NT2/D1 (cell line): ENCODE data around the gene ZNF474.

ENCODE experiments used
- DNase-seq: peaks from one replicate; pipeline ENCODE4 v3.0.0-alpha.2; 2011; ENCODE audit warnings: low read depth, low spot score
- H3K27me3 ChIP-seq: 2 replicates; pipeline ENCODE4 v1.6.0; 2011; ENCODE audit warnings: mild to moderate bottlenecking; ENCODE audit not compliant: insufficient read length, insufficient read depth
- H3K36me3 ChIP-seq: 2 replicates; pipeline ENCODE4 v1.6.1; 2011; ENCODE audit warnings: mild to moderate bottlenecking, low read length, mixed read lengths; ENCODE audit not compliant: insufficient read depth, insufficient read length
- H3K4me1 ChIP-seq: 2 replicates; pipeline ENCODE4 v1.5.1; 2011; ENCODE audit not compliant: insufficient read depth, insufficient read length
- H3K4me3 ChIP-seq: 2 replicates; pipeline ENCODE4 v1.5.1; 2011; ENCODE audit warnings: low read depth; ENCODE audit not compliant: insufficient read length
- H3K9ac ChIP-seq: 2 replicates; pipeline ENCODE4 v1.6.0; 2011; ENCODE audit warnings: low read depth; ENCODE audit not compliant: insufficient read length
- H3K9me3 ChIP-seq: 2 replicates; pipeline ENCODE4 v1.5.1; 2011; ENCODE audit warnings: mild to moderate bottlenecking, low read length; ENCODE audit not compliant: insufficient read depth
- SUZ12 ChIP-seq: IDR thresholded peaks from 2 replicates; pipeline ENCODE4 v1.6.1; 2011; ENCODE audit not compliant: insufficient read length, insufficient read depth; ENCODE audit errors: extremely low read depth
- YY1 ChIP-seq: IDR thresholded peaks from 2 replicates; pipeline ENCODE4 v1.6.1; 2011; ENCODE audit not compliant: insufficient read length, insufficient read depth
- ZNF274 ChIP-seq: IDR thresholded peaks from 2 replicates; pipeline ENCODE4 v1.6.1; 2011; ENCODE audit warnings: mild to moderate bottlenecking, low read depth, low read length

ZNF474 gene

DNA sequence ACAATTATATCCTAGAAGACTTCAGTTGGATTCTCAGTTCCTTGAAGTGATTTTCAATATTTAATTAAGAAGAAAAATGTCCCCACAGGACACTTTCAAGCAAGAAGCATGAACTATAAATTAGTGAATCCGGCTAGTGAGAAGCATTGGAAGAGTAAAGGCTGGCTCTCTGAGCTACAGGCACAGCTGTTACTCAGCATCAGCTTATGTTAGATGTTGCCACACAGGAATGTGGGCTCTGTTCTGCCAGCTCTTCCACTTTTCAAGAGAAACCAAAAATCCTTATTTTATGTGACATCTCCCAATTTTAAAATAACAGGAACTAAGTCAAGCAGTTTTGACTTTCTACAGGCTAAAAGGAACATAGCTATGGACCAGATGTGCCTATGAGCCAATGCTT, 14.9 kb downstream of the ZNF474 start:
- TF ChIP-seq SUZ12 (no peak), ZNF274 (no peak), YY1 (no peak)
- Histone ChIP-seq H3K36me3 (no peaks in the 10 kb centered on the region), H3K9ac (no peak overlapping the region), H3K4me3 (no peak overlapping the region), H3K27me3 (no peaks in the 10 kb centered on the region), H3K9me3 (no peaks in the 10 kb centered on the region), H3K4me1 (no peaks in the 10 kb centered on the region)
- no peak for DNase-seq

DNA sequence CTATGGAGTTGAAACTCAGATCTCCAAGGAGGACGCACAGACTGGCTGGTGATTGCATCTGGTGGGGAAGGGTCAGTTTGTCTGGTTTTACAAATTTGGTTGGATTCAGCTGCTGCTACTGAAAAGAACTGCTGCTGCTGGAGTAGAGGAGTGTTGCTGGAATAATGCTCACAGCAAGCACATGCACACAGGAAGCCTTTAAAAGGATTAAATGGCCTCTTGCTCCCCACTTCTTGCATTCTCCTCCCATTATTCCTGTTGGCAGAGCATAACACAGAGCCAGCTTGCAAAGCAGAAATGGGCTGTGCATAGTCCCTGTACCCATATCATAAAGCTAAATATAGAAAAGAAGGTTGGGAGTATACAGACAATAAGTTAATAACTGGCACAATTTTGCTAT, 16.6 kb downstream of the ZNF474 start:
- Histone ChIP-seq H3K9me3 (no peaks in the 10 kb centered on the region), H3K36me3 (no peaks in the 10 kb centered on the region), H3K4me3 (no peak overlapping the region), H3K9ac (no peak overlapping the region), H3K27me3 (no peaks in the 10 kb centered on the region), H3K4me1 (no peaks in the 10 kb centered on the region)
- TF ChIP-seq ZNF274, result no peak
- no peak for TF ChIP-seq SUZ12
- no peak for TF ChIP-seq YY1
- DNase-seq, result no peak

DNA sequence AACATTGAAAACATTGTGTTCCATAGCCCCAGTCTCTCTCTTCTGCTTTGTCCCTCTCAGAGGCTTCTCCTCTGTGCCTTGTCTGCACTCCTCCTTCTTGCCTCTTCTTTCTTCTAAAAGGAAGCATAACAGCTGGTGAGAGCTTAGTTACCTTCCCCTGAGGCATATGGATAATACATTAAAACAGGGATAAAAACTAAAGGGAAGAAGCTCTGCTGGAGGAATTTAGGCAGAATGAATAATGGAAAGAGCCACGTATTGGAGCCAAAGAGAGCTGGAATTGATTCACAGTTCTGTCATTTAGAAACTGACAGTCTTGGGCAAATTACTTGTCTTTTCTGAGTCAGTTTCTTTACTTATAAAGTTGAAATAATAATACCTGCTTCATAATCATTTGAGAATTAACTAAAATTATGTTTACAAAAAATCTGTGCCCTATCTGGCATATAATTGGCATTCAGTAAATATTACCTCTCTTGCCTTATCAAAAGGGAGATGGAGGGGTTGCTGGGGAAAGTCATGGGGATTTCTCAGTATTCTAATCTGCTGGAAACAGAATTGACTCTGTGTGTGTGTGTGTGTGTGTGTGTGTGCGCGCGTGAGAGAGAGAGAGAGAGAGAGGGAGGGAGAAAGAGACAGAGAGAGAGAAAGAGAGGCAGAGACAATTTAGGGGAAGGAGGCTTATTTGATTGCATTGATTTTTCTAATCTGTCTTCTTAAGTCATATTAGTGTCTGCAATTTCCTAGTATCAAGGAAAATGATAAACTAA, 20.2 kb downstream of the ZNF474 start:
- no peaks in the 10 kb centered on the region for H3K36me3 ChIP-seq
- H3K9me3 ChIP-seq, result no peaks in the 10 kb centered on the region
- no peak for DNase-seq
- H3K4me3 ChIP-seq, result no peak overlapping the region
- H3K9ac ChIP-seq, result no peak overlapping the region
- no peaks in the 10 kb centered on the region for H3K27me3 ChIP-seq
- TF ChIP-seq ZNF274 (no peak), SUZ12 (no peak), YY1 (no peak)
- H3K4me1 ChIP-seq, result no peaks in the 10 kb centered on the region

DNA sequence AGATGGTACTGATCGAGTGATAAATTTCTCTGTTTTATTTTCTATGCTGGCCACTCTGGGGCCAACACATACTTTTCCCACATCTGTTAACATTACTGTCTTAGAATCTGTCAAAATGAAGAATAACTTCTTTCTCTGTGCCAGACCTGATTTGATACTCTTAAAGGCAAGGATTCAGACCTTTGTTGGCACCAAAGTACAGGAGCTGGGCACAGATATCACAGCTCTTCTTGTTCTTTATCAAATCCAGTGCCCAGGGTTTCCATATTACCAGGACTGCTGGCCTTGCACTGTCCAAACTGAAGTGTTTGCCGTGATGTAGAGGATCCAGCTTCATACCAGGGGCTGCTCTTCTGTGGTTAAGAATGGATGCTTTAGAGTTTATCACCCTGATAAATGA, 20.9 kb downstream of the ZNF474 start:
- Histone ChIP-seq H3K4me1 (no peaks in the 10 kb centered on the region), H3K36me3 (no peaks in the 10 kb centered on the region), H3K27me3 (no peaks in the 10 kb centered on the region), H3K9ac (no peak overlapping the region), H3K4me3 (no peak overlapping the region), H3K9me3 (no peaks in the 10 kb centered on the region)
- no peak for TF ChIP-seq YY1
- DNase-seq, result no peak

DNA sequence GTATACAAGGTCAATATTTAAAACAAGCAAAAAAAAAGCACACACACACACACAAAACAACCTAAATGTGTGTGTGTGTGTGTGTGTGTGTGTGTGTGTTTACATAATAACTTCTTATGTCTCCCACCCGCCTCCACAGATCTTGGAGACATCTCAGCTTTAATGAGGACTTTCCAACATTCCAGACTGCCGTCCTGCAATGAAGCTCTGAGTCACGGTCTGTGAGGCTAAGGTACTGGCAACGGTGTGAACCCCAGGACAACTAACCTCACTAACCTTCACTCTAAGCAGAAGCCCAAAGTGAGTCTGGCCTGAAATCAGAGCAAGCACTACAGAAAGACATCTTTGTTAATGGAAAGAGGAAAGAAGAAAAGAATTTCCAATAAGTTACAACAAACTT, 22.3 kb downstream of the ZNF474 start:
- Histone ChIP-seq H3K36me3 (no peaks in the 10 kb centered on the region), H3K9me3 (no peaks in the 10 kb centered on the region), H3K4me3 (no peak overlapping the region), H3K4me1 (no peaks in the 10 kb centered on the region), H3K9ac (no peak overlapping the region), H3K27me3 (no peaks in the 10 kb centered on the region)
- TF ChIP-seq YY1, result no peak
- no peak for TF ChIP-seq SUZ12
- TF ChIP-seq ZNF274, result no peak
- no peak for DNase-seq

DNA sequence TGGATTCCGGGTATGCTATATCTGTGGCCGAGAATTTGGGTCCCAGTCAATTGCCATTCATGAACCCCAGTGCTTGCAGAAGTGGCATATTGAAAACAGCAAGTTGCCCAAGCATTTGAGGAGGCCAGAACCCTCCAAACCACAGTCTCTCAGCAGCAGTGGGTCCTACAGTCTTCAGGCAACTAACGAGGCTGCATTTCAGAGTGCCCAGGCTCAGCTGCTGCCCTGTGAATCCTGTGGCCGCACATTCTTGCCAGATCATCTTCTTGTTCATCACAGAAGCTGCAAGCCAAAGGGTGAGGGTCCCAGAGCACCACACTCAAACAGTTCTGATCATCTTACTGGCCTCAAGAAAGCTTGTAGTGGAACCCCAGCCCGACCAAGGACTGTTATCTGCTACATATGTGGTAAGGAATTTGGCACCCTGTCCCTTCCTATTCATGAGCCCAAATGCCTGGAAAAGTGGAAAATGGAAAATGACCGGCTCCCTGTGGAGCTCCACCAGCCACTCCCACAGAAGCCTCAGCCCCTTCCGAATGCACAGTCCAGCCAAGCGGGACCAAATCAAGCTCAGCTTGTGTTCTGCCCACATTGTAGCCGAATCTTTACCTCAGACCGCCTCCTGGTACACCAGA, 23.0 kb downstream of the ZNF474 start:
- Histone ChIP-seq H3K9me3 (no peaks in the 10 kb centered on the region), H3K4me3 (no peak overlapping the region), H3K9ac (no peak overlapping the region), H3K4me1 (no peaks in the 10 kb centered on the region), H3K36me3 (no peaks in the 10 kb centered on the region), H3K27me3 (no peaks in the 10 kb centered on the region)
- no peak for DNase-seq
- TF ChIP-seq ZNF274, result no peak
- no peak for TF ChIP-seq YY1
- TF ChIP-seq SUZ12, result no peak

DNA sequence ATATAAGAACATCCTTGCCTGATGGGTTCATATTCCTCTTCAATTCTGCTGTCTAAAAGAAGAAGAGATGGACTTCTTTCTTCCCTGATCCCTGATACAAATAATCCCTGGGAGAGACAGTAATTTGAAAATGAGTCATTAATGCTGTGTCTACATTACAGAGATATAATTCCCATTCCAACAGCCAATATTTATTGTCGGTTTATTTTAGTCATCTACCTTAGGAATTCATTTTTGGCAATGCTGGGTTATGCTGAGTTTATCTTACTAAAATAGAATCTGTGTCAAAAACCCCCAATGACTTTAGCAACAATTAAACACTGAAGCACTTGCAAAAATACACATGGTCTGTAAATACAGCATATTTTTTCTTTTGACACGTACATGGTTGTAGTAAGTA, 23.9 kb downstream of the ZNF474 start:
- Histone ChIP-seq H3K9me3 (no peaks in the 10 kb centered on the region), H3K9ac (no peak overlapping the region), H3K27me3 (no peaks in the 10 kb centered on the region), H3K36me3 (no peaks in the 10 kb centered on the region), H3K4me3 (no peak overlapping the region), H3K4me1 (no peaks in the 10 kb centered on the region)
- no peak for DNase-seq
- TF ChIP-seq ZNF274, result no peak

DNA sequence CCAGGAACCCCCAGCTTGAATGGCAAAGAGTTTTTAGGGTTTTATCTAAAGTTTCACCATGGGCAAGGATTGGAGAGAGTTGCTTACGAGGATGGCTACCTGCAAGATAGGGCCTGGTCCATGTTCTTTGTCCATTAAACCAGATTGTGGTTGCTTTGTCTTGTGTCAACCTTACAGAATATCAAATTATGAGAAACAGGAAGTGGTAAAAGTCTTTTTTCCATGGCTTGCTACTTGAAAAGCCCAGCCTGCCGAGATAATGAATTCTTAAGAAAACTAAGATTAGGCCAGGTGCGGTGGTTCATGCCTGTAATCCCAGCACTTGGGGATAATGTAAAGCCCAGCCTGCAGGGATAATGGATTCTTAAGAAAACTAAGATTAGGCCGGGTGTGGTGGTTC, 24.4 kb downstream of the ZNF474 start:
- H3K9me3 ChIP-seq, result no peaks in the 10 kb centered on the region

More for the DNA sequence above, 24.4 kb downstream of the ZNF474 start:
- H3K36me3 ChIP-seq, result no peaks in the 10 kb centered on the region
- TF ChIP-seq SUZ12 (no peak), ZNF274 (no peak), YY1 (no peak)
- no peak for DNase-seq
- no peaks in the 10 kb centered on the region for H3K4me1 ChIP-seq
- H3K9ac ChIP-seq, result no peak overlapping the region
- no peak overlapping the region for H3K4me3 ChIP-seq
- H3K27me3 ChIP-seq, result no peaks in the 10 kb centered on the region
